HG03460 (cell line): ENCODE results near the gene CLCN6.

ENCODE experiments used
- ATAC-seq: cut with Tn5 transposase; IDR thresholded peaks from one replicate; pipeline ENCODE4 v1.9.1; 2021; ENCODE audit not compliant: unreplicated experiment

Gene CLCN6

DNA sequence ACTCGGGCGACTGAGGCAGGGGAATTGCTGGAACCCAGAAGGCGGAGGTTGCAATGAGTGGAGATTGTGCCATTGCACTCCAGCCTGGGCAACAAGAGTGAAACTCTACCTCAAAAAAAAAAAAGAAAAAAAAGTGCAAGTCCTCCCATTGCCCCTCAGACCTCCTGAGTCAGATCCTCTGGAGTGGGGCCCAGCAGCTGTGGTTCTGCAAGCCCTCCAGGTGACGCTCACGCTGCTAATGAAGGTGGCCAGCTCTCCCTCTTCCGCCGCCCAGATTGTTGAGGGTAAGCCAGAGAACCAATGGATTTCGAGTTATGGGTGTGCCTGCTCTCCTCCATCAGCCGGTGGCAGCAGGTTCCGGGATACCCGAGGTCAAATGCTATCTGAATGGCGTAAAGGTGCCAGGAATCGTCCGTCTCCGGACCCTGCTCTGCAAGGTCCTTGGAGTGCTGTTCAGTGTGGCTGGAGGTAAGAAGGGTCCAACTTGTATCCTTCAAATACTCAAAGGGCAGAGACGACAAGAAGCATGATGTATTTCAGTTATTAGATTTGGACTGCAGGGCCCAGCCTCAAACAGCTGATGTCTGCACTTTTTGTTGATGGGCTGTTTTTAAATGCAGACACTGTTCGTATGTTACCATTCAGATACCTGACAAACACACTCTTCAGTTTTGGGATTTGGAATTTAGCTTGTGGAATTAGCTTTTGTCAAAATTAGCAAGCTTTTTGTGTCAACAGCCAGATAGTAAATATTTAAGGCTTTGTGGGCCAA is 17.6 kb downstream of the CLCN6 start:
- ATAC-seq: no peak

DNA sequence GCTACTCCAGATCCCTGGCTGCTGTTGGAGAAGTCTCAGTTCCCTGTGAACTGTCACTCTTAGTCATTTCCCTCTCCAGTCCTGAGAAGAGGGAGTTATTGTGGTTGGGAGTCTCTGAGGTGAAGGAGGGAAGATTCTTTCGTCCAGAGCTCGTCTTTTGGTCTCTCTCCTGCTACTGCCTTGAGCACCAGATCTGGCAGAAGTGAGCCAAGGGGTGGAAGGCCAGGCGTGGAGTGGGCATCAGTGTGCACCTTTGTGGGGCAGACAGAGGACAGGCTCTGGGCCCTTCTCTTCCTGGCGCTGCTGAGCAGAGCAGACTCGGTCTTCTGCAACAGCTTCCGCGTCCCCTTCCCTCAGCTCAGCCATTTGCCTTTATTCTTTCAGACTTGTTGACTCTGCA is 19.1 kb downstream of the CLCN6 start:
- no peak for ATAC-seq

DNA sequence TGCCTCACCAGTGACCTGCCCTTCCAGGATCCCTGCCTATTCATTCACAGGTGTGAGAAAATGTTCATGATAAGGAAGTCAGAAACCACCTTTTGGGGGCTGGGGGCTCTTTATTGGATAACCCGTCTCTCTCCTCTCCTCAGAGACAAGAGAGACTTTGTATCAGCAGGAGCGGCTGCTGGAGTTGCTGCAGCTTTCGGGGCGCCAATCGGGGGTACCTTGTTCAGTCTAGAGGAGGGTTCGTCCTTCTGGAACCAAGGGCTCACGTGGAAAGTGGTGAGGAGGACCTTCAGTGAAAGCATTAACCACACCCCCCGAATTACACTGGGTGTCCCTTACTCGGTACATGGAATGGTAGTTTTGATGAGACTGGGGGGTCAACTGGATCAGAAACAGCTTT is 21.0 kb downstream of the CLCN6 start:
- no peak for ATAC-seq

DNA sequence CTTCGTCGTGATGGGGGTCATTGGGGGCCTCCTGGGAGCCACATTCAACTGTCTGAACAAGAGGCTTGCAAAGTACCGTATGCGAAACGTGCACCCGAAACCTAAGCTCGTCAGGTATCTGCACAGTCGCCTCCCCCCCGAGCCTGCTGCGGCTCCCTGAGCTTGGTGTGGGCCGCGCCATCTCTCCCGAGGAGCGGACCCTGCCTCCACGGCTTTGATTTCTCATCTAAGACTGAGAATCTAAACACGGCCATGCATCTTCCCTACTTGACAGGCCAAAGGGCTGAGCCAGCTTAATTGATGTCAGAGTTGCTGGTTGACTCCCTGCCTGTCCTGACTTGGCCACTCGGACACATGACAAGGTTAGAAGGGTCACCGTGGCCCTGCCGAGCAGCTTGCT is 22.5 kb downstream of the CLCN6 start:
- ATAC-seq: no peak

DNA sequence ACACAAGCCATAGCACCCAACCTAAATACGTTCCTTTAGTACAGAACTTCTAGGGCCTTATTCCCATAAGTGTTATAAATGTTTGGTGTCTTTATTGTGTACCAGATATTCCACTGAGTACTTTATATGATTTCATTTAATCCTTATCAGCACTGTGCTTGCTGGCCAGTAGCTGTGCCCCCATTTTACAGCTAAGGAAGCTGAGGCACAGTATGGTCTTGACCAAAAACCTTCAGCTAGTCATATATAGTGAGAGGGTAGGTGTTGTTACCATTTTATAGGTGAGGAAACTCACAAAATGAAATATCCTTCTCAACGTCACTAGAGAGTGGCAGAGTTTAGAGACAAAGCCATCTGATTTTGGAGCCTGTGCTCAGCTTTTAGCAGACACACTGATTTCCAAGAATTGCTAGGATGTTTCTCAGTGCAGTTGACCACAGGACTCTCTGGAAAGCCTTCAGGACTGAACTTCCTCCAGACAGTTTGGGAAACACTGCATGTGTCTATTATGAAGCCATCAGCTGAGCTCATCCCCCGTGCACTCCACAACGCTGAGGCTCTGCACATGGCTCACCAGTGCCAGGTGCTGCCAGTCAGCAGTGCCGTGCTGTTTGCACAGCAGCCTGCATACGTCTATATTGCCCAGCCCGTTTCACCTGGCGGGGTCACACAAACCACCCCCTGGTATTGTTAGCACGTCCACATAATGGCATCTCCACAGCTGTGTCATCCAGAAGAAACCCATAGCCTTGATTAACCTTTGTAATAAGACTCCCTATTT is 26.1 kb downstream of the CLCN6 start:
- ATAC-seq: no peak

DNA sequence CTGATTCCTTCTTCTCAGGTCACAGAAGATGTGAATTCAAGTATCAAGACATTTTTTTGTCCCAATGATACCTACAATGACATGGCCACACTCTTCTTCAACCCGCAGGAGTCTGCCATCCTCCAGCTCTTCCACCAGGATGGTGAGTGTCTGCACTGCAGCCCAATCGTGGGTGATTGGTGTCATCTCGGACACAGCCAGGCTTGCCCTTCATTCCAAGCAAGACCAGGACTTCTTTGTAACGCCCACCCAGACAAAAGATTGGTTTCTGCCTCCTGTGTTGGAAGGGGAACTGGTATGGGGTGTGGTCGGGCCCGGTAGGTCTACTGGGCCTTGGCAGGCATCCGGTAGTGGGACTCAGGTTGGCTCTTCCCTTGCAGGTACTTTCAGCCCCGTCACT is 27.5 kb downstream of the CLCN6 start:
- ATAC-seq: no peak

DNA sequence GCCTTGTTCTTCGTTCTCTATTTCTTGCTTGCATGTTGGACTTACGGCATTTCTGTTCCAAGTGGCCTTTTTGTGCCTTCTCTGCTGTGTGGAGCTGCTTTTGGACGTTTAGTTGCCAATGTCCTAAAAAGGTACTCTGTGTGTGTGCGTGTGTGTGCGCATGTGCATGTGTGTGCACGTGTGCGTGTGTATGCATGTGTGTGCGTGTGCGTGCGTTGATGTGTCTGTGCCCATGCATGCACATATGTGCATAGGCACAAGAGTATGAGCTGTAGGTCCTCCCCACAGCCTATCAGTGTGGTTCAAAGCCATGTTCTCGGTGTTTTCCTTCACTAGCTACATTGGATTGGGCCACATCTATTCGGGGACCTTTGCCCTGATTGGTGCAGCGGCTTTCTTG is 27.9 kb downstream of the CLCN6 start:
- ATAC-seq: no peak

DNA sequence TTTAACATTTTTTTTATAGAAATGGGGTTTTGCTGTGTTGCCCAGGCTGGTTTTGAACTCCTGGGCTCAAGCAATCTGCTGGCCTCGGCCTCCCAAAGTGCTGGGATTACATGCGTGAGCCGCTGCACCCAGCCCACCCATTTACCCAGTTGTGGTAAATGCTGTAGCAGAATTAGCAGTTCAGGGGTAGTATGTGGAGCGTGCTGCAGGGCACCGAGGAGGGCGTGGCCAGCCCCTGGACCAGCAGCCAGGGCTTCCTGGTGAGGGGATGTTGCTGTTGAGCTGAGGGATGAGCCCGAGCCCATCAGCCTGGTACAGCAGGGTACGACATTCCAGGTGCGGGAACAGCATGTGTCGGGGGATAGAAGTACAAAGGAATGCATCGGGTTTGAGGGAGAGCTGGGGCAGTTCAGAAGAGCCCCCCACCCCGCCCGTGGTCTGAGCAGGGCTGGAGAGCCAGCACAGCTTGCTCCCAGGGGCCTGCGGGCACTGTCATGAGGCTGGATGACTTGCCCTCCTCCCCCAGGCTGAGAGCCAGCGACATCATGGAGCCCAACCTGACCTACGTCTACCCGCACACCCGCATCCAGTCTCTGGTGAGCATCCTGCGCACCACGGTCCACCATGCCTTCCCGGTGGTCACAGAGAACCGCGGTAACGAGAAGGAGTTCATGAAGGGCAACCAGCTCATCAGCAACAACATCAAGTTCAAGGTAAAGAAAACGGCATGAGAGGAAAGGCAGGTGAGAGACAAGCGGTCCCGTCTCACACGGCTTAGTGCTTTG is 29.6 kb downstream of the CLCN6 start:
- no peak for ATAC-seq

DNA sequence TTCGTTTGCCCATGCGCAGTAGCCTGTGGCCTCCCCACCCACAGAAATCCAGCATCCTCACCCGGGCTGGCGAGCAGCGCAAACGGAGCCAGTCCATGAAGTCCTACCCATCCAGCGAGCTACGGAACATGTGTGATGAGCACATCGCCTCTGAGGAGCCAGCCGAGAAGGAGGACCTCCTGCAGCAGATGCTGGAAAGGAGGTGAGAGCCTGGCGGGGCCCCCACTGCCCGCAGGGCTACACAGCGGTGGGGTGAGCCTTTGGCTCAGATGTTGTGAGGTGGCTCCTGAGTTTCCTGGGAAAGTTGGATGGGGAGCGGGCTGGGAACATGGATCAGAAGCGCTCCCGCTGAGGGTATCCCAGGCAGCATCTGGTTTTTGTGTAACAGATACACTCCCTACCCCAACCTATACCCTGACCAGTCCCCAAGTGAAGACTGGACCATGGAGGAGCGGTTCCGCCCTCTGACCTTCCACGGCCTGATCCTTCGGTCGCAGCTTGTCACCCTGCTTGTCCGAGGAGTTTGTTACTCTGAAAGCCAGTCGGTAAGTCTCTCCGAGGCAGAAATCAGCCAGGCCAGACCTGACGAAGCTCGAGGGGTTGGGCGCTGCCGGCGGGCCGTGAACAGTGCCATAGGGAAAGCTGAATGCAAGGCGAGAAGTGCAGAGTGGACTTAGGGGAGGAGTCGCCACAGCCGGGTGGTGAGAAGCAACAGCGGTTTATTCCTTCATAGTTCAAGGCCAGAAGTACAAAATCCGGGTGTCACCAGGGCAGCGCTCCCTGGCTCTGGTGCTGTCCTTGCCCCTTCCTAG is 31.2 kb downstream of the CLCN6 start:
- ATAC-seq: no peak

DNA sequence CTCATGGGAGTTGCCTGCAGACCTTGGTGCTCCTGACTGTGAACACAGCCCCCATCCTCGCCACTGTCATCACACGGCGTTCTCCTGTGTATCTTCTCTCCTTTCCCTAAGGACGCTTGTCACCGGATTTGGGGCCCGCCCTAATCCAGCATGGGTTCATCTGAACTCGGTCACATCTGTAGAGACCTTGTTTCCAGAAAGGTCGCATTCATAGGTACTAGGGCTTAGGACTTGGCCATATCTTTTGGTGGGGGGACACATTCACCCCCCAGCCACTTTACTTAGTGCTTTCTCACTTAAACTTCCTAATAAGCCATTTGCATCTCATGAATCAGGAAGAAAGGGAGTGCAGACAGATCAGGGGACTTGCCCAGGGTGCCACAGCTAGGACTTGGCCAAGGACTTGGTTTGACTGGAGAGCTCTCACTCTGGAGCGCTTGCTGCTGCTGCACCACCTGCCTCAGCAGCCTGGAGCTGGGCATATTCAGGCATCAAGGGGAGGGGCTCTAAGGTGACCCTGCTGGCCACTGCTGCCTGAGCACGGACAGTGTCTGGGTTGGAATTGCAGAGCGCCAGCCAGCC is 31.9 kb downstream of the CLCN6 start:
- no peak for ATAC-seq

DNA sequence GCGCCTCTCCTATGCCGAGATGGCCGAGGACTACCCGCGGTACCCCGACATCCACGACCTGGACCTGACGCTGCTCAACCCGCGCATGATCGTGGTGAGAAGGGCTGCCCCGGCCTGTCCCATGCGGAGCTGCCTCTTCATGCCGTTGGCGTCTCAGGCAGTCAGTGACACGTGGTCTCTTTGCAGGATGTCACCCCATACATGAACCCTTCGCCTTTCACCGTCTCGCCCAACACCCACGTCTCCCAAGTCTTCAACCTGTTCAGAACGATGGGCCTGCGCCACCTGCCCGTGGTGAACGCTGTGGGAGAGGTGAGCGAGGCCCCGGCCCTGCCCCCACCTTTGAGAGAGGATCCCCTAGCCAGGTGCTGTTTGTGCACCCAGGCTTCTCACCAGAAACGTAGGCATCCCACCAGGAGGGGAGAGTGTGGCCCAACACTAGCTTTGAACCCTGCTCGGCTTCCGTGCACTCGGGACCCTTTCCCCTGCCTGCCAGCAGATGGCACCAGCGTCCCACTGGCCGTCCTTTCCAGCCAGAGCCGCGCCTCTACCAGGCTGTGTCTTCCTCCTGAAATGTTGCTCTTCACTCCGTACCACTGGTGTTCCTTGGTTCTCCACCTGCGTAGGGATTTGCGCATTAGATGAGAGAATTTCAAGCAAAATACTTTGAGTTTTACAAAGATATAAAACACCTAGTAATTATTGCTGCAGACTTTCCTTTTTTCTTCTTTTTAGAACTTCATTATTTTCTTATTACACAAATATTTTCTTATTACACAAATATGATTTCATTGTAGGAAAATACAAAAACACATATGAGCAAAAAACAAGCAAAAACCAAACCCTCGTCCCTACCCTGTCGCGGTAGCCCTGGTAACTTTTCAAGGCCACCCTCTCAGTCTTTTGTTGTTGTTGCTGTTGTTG is 32.6 kb downstream of the CLCN6 start:
- no peak for ATAC-seq

DNA sequence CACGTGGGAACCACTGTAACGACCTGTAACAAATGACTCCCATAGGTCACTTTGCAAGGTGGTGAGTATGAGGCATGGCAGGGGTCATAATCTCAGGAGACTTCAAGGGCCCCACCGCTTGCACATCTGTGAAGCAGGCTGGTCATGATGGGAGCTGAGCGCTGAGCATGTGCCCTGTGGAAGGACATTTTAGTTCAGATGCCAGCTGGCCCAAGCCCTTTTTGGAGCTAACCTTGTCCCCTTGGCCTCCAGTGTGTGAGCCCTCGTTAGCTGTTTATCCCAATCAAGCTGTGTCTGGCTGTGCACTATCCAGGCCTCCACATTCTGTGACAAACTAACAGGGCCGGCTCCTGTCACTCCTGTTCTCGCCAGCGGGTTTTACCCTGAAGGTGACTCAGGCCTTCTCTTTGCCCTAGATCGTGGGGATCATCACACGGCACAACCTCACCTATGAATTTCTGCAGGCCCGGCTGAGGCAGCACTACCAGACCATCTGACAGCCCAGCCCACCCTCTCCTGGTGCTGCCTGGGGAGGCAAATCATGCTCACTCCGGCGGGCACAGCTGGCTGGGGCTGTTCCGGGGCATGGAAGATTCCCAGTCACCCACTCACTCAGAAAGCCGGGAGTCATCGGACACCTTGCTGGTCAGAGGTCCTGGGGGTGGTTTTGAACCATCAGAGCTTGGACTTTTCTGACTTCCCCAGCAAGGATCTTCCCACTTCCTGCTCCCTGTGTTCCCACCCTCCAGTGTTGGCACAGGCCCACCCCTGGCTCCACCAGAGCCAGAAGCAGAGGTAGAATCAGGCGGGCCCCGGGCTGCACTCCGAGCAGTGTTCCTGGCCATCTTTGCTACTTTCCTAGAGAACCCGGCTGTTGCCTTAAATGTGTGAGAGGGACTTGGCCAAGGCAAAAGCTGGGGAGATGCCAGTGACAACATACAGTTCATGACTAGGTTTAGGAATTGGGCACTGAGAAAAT is 34.0 kb downstream of the CLCN6 start:
- no peak for ATAC-seq

DNA sequence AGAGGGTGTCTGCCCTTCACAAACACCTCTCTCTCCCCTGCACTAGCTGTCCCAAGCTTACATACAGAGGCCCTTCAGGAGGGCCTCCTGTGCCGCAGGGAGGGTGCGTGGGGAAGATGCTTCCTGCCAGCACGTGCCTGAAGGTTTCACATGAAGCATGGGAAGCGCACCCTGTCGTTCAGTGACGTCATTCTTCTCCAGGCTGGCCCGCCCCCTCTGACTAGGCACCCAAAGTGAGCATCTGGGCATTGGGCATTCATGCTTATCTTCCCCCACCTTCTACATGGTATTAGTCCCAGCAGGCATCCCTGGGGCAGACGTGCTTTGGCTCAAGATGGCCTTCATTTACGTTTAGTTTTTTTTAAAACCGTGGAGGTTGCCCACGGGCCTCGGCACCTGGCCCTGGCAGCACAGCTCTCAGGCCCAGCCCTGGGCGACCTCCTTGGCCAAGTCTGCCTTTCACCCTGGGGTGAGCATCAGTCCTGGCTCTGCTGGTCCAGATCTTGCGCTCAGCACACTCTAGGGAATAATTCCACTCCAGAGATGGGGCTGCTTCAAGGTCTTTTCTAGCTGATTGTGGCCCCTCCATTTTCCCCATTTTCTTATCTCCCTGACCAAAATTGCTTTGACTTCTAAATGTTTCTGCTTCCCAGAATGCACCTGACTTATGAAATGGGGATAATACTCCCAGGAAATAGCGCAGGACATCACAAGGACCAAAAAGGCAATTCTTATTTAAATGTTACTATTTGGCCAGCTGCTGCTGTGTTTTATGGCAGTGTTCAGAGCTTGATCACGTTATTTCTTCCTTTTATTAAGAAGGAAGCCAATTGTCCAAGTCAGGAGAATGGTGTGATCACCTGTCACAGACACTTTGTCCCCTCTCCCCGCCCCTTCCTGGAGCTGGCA is 35.5 kb downstream of the CLCN6 start:
- no peak for ATAC-seq

DNA sequence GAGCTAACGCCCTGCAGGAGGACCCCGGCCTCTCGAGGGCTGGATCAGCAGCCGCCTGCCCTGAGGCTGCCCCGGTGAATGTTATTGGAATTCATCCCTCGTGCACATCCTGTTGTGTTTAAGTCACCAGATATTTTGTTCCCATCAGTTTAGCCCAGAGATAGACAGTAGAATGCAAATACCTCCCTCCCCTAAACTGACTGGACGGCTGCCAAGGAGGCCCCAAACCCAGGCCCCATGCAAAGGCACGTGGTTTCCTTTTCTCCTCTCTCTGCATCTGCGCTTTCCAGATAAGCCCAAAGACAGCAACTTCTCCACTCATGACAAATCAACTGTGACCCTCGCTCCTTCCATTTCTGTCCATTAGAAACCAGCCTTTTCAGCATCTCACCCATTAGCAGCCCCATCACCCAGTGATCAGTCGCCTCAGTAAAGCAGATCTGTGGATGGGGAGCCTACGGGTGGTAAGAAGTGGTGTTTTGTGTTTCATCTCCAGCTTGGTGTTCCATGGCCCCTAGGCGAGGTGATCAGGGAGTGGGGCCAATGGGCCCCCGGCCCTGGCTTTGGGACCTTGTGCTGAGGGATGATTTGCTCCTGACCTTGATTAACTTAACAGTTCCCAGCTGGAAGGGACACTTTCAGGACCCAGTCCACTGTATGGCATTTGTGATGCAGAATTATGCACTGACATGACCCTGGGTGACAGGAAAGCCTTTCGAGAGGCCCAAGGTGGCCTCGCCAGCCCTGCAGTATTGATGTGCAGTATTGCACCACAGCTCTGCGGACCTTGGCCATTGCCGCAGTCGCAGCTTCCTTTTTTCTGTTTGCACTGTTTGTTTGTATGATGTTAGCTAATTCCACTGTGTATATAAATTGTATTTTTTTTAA is 36.4 kb downstream of the CLCN6 start:
- ATAC-seq: no peak

DNA sequence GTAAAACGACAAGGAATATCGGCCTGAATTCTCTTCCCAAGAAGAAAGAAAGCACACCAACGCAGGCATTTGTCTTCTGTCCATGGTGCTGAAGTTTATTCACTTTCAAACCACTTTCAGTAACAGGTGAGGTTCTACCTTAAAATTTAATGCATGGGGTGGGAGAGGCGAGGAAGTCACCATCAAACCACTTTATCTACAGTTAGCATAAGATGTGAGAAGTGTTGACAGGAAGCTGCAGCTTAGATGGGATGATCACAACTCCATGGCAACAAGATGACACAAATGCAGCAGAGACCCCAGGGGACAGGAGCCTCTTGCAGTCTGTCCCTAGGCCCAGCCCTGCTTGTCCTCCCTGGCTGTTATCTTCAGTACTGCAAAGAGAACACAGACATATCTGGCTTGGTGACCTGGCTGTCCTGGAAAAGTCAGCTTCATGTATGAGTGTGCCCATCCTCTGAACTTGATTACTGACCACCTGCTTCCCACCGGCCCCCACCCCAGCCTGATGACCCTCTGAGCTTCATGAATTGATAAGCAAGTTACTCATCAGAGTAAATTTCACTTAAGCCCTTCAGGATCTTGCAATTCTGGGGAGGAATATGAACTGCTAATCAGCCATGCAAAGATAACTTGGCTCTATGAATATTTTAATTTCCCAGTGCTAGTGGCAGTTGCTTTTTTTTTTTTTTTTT is 39.8 kb downstream of the CLCN6 start:
- no peak for ATAC-seq
